ENCODE results near the gene PGRMC2.

Gene PGRMC2

GRCh38 chr4:128287141-128287870 lies at the start of gene PGRMC2:
Gene PGRMC2, minus strand, starts transcription at chr4:128287813. Its CDS starts 23 bp downstream, at chr4:128287790.
- POLR2A ChIA-PET: interaction anchor here (0.6 to 2.1 kb wide), 8 partner anchors 9 to 265 kb away, joined by 3 to 7 read pairs (median 4); partner anchors contain the start of gene LARP1B
- CTCF ChIA-PET: interaction anchor here (0.6 kb wide), 2 partner anchors 19 to 604 kb away, joined by 3 read pairs; no protein-coding TSS in a partner anchor
- no peak for TF ChIP-seq SUZ12 (IDR thresholded peaks at IDR 0.05)
- DNase-seq (ENCODE audit: extremely low spot score): peak; percentile 28

DNA sequence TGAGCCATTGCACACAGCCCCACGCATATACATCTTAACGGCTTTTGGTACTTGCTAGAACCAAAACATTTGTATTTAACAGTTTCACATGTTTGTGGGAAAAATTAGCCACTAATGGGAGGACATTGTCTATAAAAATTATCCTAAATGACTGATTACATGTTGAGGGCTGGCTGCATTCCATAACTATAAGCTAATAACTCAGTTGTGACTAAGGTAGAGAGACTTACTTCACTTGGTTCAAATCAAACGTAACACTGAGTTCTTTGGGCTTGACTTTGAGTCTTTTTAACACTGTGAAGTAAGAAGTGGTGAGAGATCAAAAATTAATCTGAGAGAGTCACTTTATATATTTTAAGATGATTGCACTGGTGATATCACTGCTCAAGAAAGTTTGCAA lies 47.9 kb upstream of the PGRMC2 start:
- DNase-seq (ENCODE audit: extremely low spot score): no peak
- ChIA-PET POLR2A (no interaction called here), CTCF (interaction anchor here (0.6 kb wide), 1 partner anchor 117 kb away, joined by 6 read pairs; no protein-coding TSS in a partner anchor)
- TF ChIP-seq FOXM1 (IDR thresholded peaks at IDR 0.05; ENCODE audit: borderline replicate concordance) (no peak), L3MBTL2 (conservative IDR thresholded peaks at IDR 0.05) (no peak), SP1 (IDR thresholded peaks at IDR 0.05) (no peak), PKNOX1 (IDR thresholded peaks at IDR 0.05) (no peak), CTBP1 (IDR thresholded peaks at IDR 0.05; ENCODE audit: borderline replicate concordance) (no peak), SUZ12 (IDR thresholded peaks at IDR 0.05) (no peak), ZNF384 (IDR thresholded peaks at IDR 0.05) (no peak), FOXK2 (IDR thresholded peaks at IDR 0.05) (no peak), BHLHE40 (IDR thresholded peaks at IDR 0.05; ENCODE audit: borderline replicate concordance) (no peak), NFRKB (IDR thresholded peaks at IDR 0.05) (no peak)

- CTCF ChIA-PET: interaction anchor here (0.8 kb wide), 1 partner anchor 12 kb away, joined by 3 read pairs; no protein-coding TSS in a partner anchor
- POLR2A ChIA-PET: interaction anchor here (0.8 to 0.9 kb wide), 2 partner anchors 12 to 50 kb away, joined by 3 to 4 read pairs; no protein-coding TSS in a partner anchor
- DNase-seq (ENCODE audit: extremely low spot score): no peak
- TF ChIP-seq ZNF384 (IDR thresholded peaks at IDR 0.05) (no peak), LEF1 (IDR thresholded peaks at IDR 0.05; ENCODE audit: borderline replicate concordance) (no peak), FOXM1 (IDR thresholded peaks at IDR 0.05; ENCODE audit: borderline replicate concordance) (no peak), CTBP1 (IDR thresholded peaks at IDR 0.05; ENCODE audit: borderline replicate concordance) (no peak), FOXA1 (IDR thresholded peaks at IDR 0.05) (no peak), SUZ12 (IDR thresholded peaks at IDR 0.05) (no peak), PKNOX1 (IDR thresholded peaks at IDR 0.05) (no peak), HDGF (IDR thresholded peaks at IDR 0.05; ENCODE audit: borderline replicate concordance) (no peak), BHLHE40 (IDR thresholded peaks at IDR 0.05; ENCODE audit: borderline replicate concordance) (no peak), TARDBP (IDR thresholded peaks at IDR 0.05) (no peak), ELF4 (IDR thresholded peaks at IDR 0.05) (no peak), SP1 (IDR thresholded peaks at IDR 0.05) (no peak), ARNT (IDR thresholded peaks at IDR 0.05) (no peak), FOXK2 (IDR thresholded peaks at IDR 0.05) (no peak), L3MBTL2 (conservative IDR thresholded peaks at IDR 0.05) (no peak), NFRKB (IDR thresholded peaks at IDR 0.05) (no peak)
These were observed 46.6 kb upstream of the PGRMC2 start for GRCh38 chr4:128334256-128334655.

- DNase-seq (ENCODE audit: extremely low spot score): no peak
- ChIA-PET CTCF (no interaction called here), POLR2A (interaction anchor here (0.8 to 0.9 kb wide), 2 partner anchors 11 to 51 kb away, joined by 3 to 4 read pairs; no protein-coding TSS in a partner anchor)
- TF ChIP-seq SP1 (IDR thresholded peaks at IDR 0.05) (no peak), HDGF (IDR thresholded peaks at IDR 0.05; ENCODE audit: borderline replicate concordance) (no peak), TARDBP (IDR thresholded peaks at IDR 0.05) (no peak), L3MBTL2 (conservative IDR thresholded peaks at IDR 0.05) (no peak), ELF4 (IDR thresholded peaks at IDR 0.05) (no peak), PKNOX1 (IDR thresholded peaks at IDR 0.05) (no peak), FOXM1 (IDR thresholded peaks at IDR 0.05; ENCODE audit: borderline replicate concordance) (no peak), ARNT (IDR thresholded peaks at IDR 0.05) (no peak), FOXA1 (IDR thresholded peaks at IDR 0.05) (no peak), SUZ12 (IDR thresholded peaks at IDR 0.05) (no peak), BHLHE40 (IDR thresholded peaks at IDR 0.05; ENCODE audit: borderline replicate concordance) (no peak), CTBP1 (IDR thresholded peaks at IDR 0.05; ENCODE audit: borderline replicate concordance) (no peak)
These were observed 45.9 kb upstream of the PGRMC2 start for GRCh38 chr4:128333309-128334018.

DNA sequence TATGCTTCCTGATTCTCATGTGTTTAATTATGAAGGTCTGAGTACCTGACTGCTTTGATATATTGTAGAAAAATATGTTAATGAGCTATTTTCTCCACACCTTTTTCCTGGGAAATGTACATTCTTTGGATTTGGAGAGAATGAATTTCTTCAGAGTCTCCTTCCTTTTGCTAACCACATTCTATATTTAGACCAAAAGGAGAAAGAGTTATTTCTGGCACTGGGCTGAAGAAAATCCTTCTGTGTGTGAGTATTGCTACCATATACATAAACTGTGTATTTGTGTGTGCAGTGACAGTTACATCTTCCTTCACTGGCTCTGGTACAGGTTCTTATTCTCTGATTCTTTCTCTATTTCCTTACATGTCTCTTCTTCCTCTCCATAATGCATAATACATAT lies 44.5 kb upstream of the PGRMC2 start:
- no peak for DNase-seq (ENCODE audit: extremely low spot score)
- TF ChIP-seq FOXM1 (IDR thresholded peaks at IDR 0.05; ENCODE audit: borderline replicate concordance) (no peak), BHLHE40 (IDR thresholded peaks at IDR 0.05; ENCODE audit: borderline replicate concordance) (no peak), SP1 (IDR thresholded peaks at IDR 0.05) (no peak), HDGF (IDR thresholded peaks at IDR 0.05; ENCODE audit: borderline replicate concordance) (no peak), SUZ12 (IDR thresholded peaks at IDR 0.05) (no peak), NFRKB (IDR thresholded peaks at IDR 0.05) (no peak), L3MBTL2 (conservative IDR thresholded peaks at IDR 0.05) (no peak), TARDBP (IDR thresholded peaks at IDR 0.05) (no peak), ZNF384 (IDR thresholded peaks at IDR 0.05) (no peak), CTBP1 (IDR thresholded peaks at IDR 0.05; ENCODE audit: borderline replicate concordance) (no peak), FOXK2 (IDR thresholded peaks at IDR 0.05) (no peak), ARNT (IDR thresholded peaks at IDR 0.05) (no peak), FOXA1 (IDR thresholded peaks at IDR 0.05) (no peak)
- CTCF ChIA-PET: interaction anchor here (0.6 kb wide), 1 partner anchor 9 kb away, joined by 3 read pairs; no protein-coding TSS in a partner anchor
- POLR2A ChIA-PET: no interaction called here
